ENCODE data around the gene CAST.

DNA sequence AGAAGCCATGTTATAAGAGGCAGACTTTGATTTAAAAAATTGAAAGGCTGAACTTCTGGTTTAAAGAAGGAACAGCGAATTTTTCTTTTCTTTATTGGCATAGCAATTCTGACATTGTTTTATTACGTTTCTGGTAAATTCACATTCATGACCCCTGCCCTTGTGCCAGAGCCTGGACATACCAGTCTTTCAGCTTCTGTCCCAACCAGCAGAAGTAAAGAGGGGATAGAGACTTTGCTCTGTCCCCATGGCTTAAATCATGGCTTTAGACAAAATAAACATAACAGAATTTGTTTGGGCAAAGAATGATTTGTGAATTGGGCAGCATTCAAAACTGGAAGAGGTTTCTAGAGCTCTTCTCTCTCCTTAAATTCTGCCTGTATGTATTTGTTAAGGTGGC is 15.3 kb downstream of the CAST start:
- TF ChIP-seq CTCF (IDR thresholded peaks at IDR 0.05; ENCODE audit: extremely low read depth in 1 of 2, insufficient read depth in 1 of 2, low read depth in 1 of 2, low read length in 2 of 2) (no peak), POLR2AphosphoS5 (IDR thresholded peaks at IDR 0.05; ENCODE audit: insufficient read depth, low read depth, low read length) (no peak), POLR2A (IDR thresholded peaks at IDR 0.05; ENCODE audit: low read depth, low read length) (no peak), EZH2 (IDR thresholded peaks at IDR 0.05; ENCODE audit: borderline replicate concordance, low read depth, low read length, severe bottlenecking) (no peak), MYC (IDR thresholded peaks at IDR 0.05; ENCODE audit: low read depth, low read length) (no peak), FOS (IDR thresholded peaks at IDR 0.05; ENCODE audit: borderline replicate concordance, insufficient read depth, low read length) (no peak), MAX (IDR thresholded peaks at IDR 0.05; ENCODE audit: insufficient read depth, insufficient read length) (no peak)

All from endothelial cell of umbilical vein (primary cell).